GM12878 (cell line): Measurements from ENCODE around the gene PLEKHF1. TPM values are rescaled to one million over a fixed set of nuclear protein-coding genes. Genes with fewer than 3 reads are reported as not detected.

Experiments
- ATAC-seq: fragments of 200-7000 bp; cut with Tn5 transposase; 3 replicates; pipeline ENCODE4 v1.9.1; 2020; ENCODE audit warnings: mild to moderate bottlenecking, moderate library complexity
- BruUV-seq: library from RNA; stranded (reverse); fragments of 400-500 nt; replicated peaks from 2 replicates; lab custom pipeline; 2021; lab: Mats Ljungman, UMichigan
- CTCF ChIA-PET: fragments of 300-600 bp; sonication (Branson Sonifier 250); formaldehyde crosslinking; extraction: SDS; loops from one replicate; lab custom pipeline; 2021; ENCODE audit warnings: inconsistent platforms; lab: Yijun Ruan, JAX
- POLR2A ChIA-PET: fragments of 350-600 bp; formaldehyde crosslinking; extraction: SDS; loops from one replicate; lab custom pipeline; 2021; ENCODE audit warnings: inconsistent platforms; lab: Charles Lee
- RAD21 ChIA-PET: fragments of 300-600 bp; sonication (Branson Sonifier 250); formaldehyde crosslinking; loops from one replicate; lab custom pipeline; 2023; ENCODE audit warnings: antibody characterized with exemption; ENCODE audit not compliant: unreplicated experiment; lab: Charles Lee
- SMC1A ChIA-PET: fragments of 300-600 bp; sonication (Branson Sonifier 250); formaldehyde crosslinking; loops from one replicate; lab custom pipeline; 2023; ENCODE audit not compliant: unreplicated experiment, uncharacterized antibody; lab: Charles Lee
- DNase-seq: peaks from one replicate; pipeline ENCODE4 v3.0.0-alpha.2; 2011; ENCODE audit warnings: low read depth, low spot score
- FAIRE-seq: peaks from 3 replicates; lab custom pipeline; 2011; peaks lifted over from hg19 to GRCh38; lab: Jason Lieb, UNC
- H2AFZ ChIP-seq: 2 replicates; pipeline ENCODE4 v1.6.0; 2011; ENCODE audit warnings: low read depth, low read length, control low read depth; ENCODE audit not compliant: control insufficient read depth
- H3K27ac ChIP-seq: 2 replicates; pipeline ENCODE4 v1.5.1; 2011; ENCODE audit warnings: control low read depth; ENCODE audit not compliant: control insufficient read depth, insufficient read depth
- H3K27me3 ChIP-seq, 2 experiments: replicated peaks in 1 of 2; 2 replicates each; pipeline versions ENCODE4 v1.6.0 to v1.6.1; 2011; ENCODE audit warnings: low read length in 1 of 2; ENCODE audit not compliant: control insufficient read depth in 2 of 2, insufficient read depth in 2 of 2
- H3K36me3 ChIP-seq, 2 experiments: 2 replicates each; pipeline ENCODE4 v1.5.1; 2011; ENCODE audit warnings: low read length in 1 of 2; ENCODE audit not compliant: control insufficient read depth in 2 of 2, insufficient read depth in 2 of 2
- H3K4me1 ChIP-seq: 2 replicates; pipeline ENCODE4 v1.6.1; 2011; ENCODE audit warnings: mild to moderate bottlenecking, low read length, moderate library complexity, mixed read lengths; ENCODE audit not compliant: control insufficient read depth, insufficient read depth
- H3K4me2 ChIP-seq: 2 replicates; pipeline ENCODE4 v1.6.0; 2011; ENCODE audit warnings: control low read depth; ENCODE audit not compliant: control insufficient read depth, insufficient read depth
- H3K4me3 ChIP-seq: fragments of 200-600 bp; sonication (generic); 2 replicates; pipeline ENCODE4 v1.5.1; 2016
- H3K79me2 ChIP-seq: 2 replicates; pipeline ENCODE4 v1.6.0; 2011; ENCODE audit warnings: low read length; ENCODE audit not compliant: control insufficient read depth, insufficient read depth
- H3K9ac ChIP-seq: 2 replicates; pipeline ENCODE4 v1.8.0; 2011; ENCODE audit warnings: low read length, control low read depth, mixed read lengths; ENCODE audit not compliant: control insufficient read depth, insufficient read depth
- H3K9me3 ChIP-seq: replicated peaks from 3 replicates; pipeline ENCODE4 v1.5.1; 2011; ENCODE audit warnings: mild to moderate bottlenecking, low read length; ENCODE audit not compliant: control insufficient read depth, insufficient read depth
- H4K20me1 ChIP-seq: 2 replicates; pipeline ENCODE4 v1.6.0; 2011; ENCODE audit not compliant: control insufficient read depth, insufficient read depth
- CBFB ChIP-seq: IDR thresholded peaks from 2 replicates; pipeline ENCODE4 v1.6.1; 2016; ENCODE audit warnings: antibody characterized with exemption, low read depth
- RUNX3 ChIP-seq: IDR thresholded peaks from 2 replicates; pipeline ENCODE4 v1.6.1; 2012; ENCODE audit warnings: low read length, inconsistent platforms
- YBX1 ChIP-seq: fragments of 450-650 bp; IDR thresholded peaks from 2 replicates; pipeline ENCODE4 v1.6.1; 2016; ENCODE audit warnings: antibody characterized with exemption
- ZNF217 ChIP-seq: fragments of 450-650 bp; IDR thresholded peaks from 2 replicates; pipeline ENCODE4 v1.6.1; 2017; ENCODE audit warnings: antibody characterized with exemption, mild to moderate bottlenecking
- WGBS: methylation state at CpG from one replicate; pipeline ENCODE4 v1.1.6; 2016; ENCODE audit warnings: low lambda C conversion rate; ENCODE audit not compliant: insufficient replicate concordance, insufficient coverage; ENCODE audit errors: missing lambda C conversion rate; 5-methylcytosine and 5-hydroxymethylcytosine counted together
- in situ Hi-C: fragments of 300-500 bp; cut with MboI; formaldehyde crosslinking; loops from 9 replicates; pipeline ENCODE4 v1.14.3; 2018; ENCODE audit warnings: mixed read lengths
- intact Hi-C: fragments of 100-400 bp; cut with micrococcal nuclease; formaldehyde crosslinking; loops from one replicate; pipeline ENCODE4 v1.14.2; 2022; ENCODE audit not compliant: unreplicated experiment
- polyA plus RNA-seq, 11 experiments: library from polyadenylated mRNA; depleted of rRNA in 4 of 11; unstranded in 6 of 11; stranded (reverse) in 5 of 11; fragments of >200 nt; fragmentation: Nextera tagmentation in 4 of 11; fragmentation: Illumina TruSeq in 1 of 11; extraction: Ambion mirVana in 4 of 11; extraction: Trizol in 1 of 11; gene quantifications; 1 replicate in 1 of 11; 2 replicates in 10 of 11; pipeline versions ENCODE4 v1.2.1 to v1.2.3, GENCODE V29; 2011 to 2016; ENCODE audit warnings: inconsistent platforms in 2 of 11, missing spikeins in 2 of 11, low read depth in 1 of 11
- total RNA-seq, 4 experiments: library from RNA; depleted of rRNA in 3 of 4; stranded (reverse); fragments of >200 nt in 3 of 4; fragmentation: Illumina TruSeq in 1 of 4; extraction: Trizol in 1 of 4; gene quantifications; 2 replicates each; pipeline versions ENCODE4 v1.2.1 to v1.2.3, GENCODE V29; 2013 to 2021
- TF ChIP-seq, protein P1 (sequence below): IDR thresholded peaks from 2 replicates; pipeline ENCODE4 v1.6.1; 2012; ENCODE audit warnings: mild to moderate bottlenecking, low read depth, low read length

The PLEKHF1 gene
- total and polyA plus RNA-seq, 10 of the 15 experiments (the other 5 are each of a cell fraction or from before 2014, with no cell fraction given), result 0.10 to 20.3 (median 15.3) TPM

DNA sequence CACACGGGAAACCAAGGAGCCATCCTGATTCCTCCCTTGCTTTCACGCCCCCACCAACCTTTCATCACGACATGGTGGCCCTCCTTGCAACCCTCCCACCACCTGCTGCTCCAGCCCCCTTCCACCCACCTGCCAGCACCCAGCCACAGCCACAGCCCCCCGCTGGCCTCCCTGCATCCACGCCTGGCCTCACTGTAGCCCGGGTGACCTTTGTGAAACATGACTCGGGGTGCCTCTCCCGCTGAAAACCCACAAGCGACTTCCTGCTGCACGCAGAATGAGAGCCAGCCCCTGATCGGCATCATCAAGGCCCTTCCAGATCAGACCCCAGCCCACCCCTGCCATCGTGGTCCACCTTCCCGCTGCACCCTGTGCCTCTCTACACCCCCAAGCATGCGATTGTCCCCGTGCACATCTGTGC is 44.3 kb upstream of the PLEKHF1 start:
- RAD21 ChIA-PET, result interaction anchor here (1.6 to 2.0 kb wide), 2 partner anchors 10 to 96 kb away, joined by 4 read pairs; no protein-coding TSS in a partner anchor
- CTCF ChIA-PET, result interaction anchor here (1.3 to 5.2 kb wide), 3 partner anchors 11 to 109 kb away, joined by 3 to 35 read pairs (median 12); no protein-coding TSS in a partner anchor
- H4K20me1 ChIP-seq, result no peaks in the 10 kb centered on the region
- no TSS peak for BruUV-seq
- WGBS, result 6% methylated on average over 14 of the region's 15 CpGs
- DNase-seq, result no peak
- no peak for TF ChIP-seq ZNF217
- peak; percentile 7; the same call in 1 of the 2 replicates for TF ChIP-seq RUNX3
- H3K9me3 ChIP-seq, result no peaks in the 10 kb centered on the region
- H3K36me3 ChIP-seq, result peaks cover 0 to 6% of the 10 kb centered on the region in 2 experiments; a peak in 3 of 4 replicates
- POLR2A ChIA-PET, result interaction anchor here (0.5 to 1.4 kb wide), 2 partner anchors 15 to 20 kb away, joined by 4 read pairs; partner anchors contain the start of gene POP4
- intact Hi-C loops, result no loop called here
- no peaks in the 10 kb centered on the region for H3K27me3 ChIP-seq
- H3K27ac ChIP-seq, result no peak overlapping the region
- SMC1A ChIA-PET, result interaction anchor here (1.1 kb wide), 1 partner anchor 95 kb away, joined by 3 read pairs; no protein-coding TSS in a partner anchor
- H2AFZ ChIP-seq, result peak overlapping the region; percentile 30
- H3K4me2 ChIP-seq, result peak overlapping the region; percentile 19; the same call in 1 of the 2 replicates
- ATAC-seq, result peak; percentile 43
- H3K4me3 ChIP-seq, result no peak overlapping the region
- no peak for FAIRE-seq
- H3K9ac ChIP-seq, result no peak overlapping the region
- in situ Hi-C loops, result no loop called here
- no peaks in the 10 kb centered on the region for H3K79me2 ChIP-seq
- peaks cover 17% of the 10 kb centered on the region for H3K4me1 ChIP-seq

- FAIRE-seq, result peak; percentile 18
- H3K9me3 ChIP-seq, result no peaks in the 10 kb centered on the region
- WGBS, result 37% methylated on average over 19 of the region's 23 CpGs
- no peaks in the 10 kb centered on the region for H3K27me3 ChIP-seq
- intact Hi-C loops, result no loop called here
- no peaks in the 10 kb centered on the region; a peak in 1 of 4 replicates for H3K36me3 ChIP-seq
- no peak overlapping the region for H3K9ac ChIP-seq
- no TSS peak for BruUV-seq
- peak; percentile 54 for ATAC-seq
- H3K79me2 ChIP-seq, result no peaks in the 10 kb centered on the region
- peak overlapping the region; percentile 71 for H2AFZ ChIP-seq
- H4K20me1 ChIP-seq, result no peaks in the 10 kb centered on the region
- DNase-seq, result no peak
- POLR2A ChIA-PET, result no interaction called here
- H3K4me1 ChIP-seq, result peaks cover 17% of the 10 kb centered on the region
- no peak overlapping the region; the same call in 1 of the 2 replicates for H3K4me2 ChIP-seq
- TF ChIP-seq, protein P1, sequence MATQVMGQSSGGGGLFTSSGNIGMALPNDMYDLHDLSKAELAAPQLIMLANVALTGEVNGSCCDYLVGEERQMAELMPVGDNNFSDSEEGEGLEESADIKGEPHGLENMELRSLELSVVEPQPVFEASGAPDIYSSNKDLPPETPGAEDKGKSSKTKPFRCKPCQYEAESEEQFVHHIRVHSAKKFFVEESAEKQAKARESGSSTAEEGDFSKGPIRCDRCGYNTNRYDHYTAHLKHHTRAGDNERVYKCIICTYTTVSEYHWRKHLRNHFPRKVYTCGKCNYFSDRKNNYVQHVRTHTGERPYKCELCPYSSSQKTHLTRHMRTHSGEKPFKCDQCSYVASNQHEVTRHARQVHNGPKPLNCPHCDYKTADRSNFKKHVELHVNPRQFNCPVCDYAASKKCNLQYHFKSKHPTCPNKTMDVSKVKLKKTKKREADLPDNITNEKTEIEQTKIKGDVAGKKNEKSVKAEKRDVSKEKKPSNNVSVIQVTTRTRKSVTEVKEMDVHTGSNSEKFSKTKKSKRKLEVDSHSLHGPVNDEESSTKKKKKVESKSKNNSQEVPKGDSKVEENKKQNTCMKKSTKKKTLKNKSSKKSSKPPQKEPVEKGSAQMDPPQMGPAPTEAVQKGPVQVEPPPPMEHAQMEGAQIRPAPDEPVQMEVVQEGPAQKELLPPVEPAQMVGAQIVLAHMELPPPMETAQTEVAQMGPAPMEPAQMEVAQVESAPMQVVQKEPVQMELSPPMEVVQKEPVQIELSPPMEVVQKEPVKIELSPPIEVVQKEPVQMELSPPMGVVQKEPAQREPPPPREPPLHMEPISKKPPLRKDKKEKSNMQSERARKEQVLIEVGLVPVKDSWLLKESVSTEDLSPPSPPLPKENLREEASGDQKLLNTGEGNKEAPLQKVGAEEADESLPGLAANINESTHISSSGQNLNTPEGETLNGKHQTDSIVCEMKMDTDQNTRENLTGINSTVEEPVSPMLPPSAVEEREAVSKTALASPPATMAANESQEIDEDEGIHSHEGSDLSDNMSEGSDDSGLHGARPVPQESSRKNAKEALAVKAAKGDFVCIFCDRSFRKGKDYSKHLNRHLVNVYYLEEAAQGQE, result peak; percentile 59; the same call in 1 of the 2 replicates
- no peak for TF ChIP-seq CBFB
- TF ChIP-seq YBX1, result no peak
- TF ChIP-seq, all 136 proteins: peak for 1
- ChIA-PET RAD21 (interaction anchor here (1.0 kb wide), 1 partner anchor 94 kb away, joined by 4 read pairs; no protein-coding TSS in a partner anchor), SMC1A (interaction anchor here (0.7 kb wide), 1 partner anchor 13 kb away, joined by 3 read pairs; no protein-coding TSS in a partner anchor), CTCF (interaction anchor here (0.9 to 5.2 kb wide), 3 partner anchors 13 to 108 kb away, joined by 3 to 35 read pairs (median 3); no protein-coding TSS in a partner anchor)
- in situ Hi-C loops, result no loop called here
- Histone ChIP-seq H3K27ac (no peak overlapping the region), H3K4me3 (no peak overlapping the region)
Observed at GRCh38 chr19:29622166-29623070, 42.8 kb upstream of the PLEKHF1 start.
